Activated CD4-positive, CD25-positive, alpha-beta regulatory T cell treated with anti-CD3 and anti-CD28 coated beads, Interleukin-2, amount 50 U/mL, for 16 hours (primary cell): Measurements from ENCODE around the gene ASMTL.
"Not testable (repeated sequence)": the region's sequence is repeated elsewhere in the genome, so short reads cannot be mapped to it uniquely, and the experiment has no call there.

Source experiments
- DNase-seq: peaks from one replicate; pipeline ENCODE4 v3.0.0-alpha.2; 2020; ENCODE audit warnings: low read depth, low spot score

Gene ASMTL

GRCh38 chrX:1388651-1389050 is 64.1 kb downstream of the ASMTL start:
- no peak for DNase-seq

GRCh38 chrX:1387141-1387776 is 65.5 kb downstream of the ASMTL start:
- no peak for DNase-seq

- no peak for DNase-seq
Measured at GRCh38 chrX:1386338-1387127, 66.2 kb downstream of the ASMTL start.

- no peak for DNase-seq
Measured at GRCh38 chrX:1385253-1386223, 67.2 kb downstream of the ASMTL start.

- no peak for DNase-seq
Measured at GRCh38 chrX:1384658-1385252, 68.0 kb downstream of the ASMTL start.

- DNase-seq = no peak
Measured at GRCh38 chrX:1380672-1381233, 72.0 kb downstream of the ASMTL start.

GRCh38 chrX:1378306-1378759 is 74.4 kb downstream of the ASMTL start:
- DNase-seq = no peak

GRCh38 chrX:1368385-1368698 is 84.4 kb downstream of the ASMTL start:
- no peak for DNase-seq

GRCh38 chrX:1366363-1366762 is 86.3 kb downstream of the ASMTL start:
- DNase-seq = not testable (repeated sequence)

GRCh38 chrX:1361910-1362309 is 90.8 kb downstream of the ASMTL start:
- DNase-seq = no peak

GRCh38 chrX:1361275-1361674 is 91.4 kb downstream of the ASMTL start:
- no peak for DNase-seq

- DNase-seq = no peak
Measured at GRCh38 chrX:1360171-1360570, 92.5 kb downstream of the ASMTL start.

- no peak for DNase-seq
Measured at GRCh38 chrX:1359477-1359873, 93.2 kb downstream of the ASMTL start.

GRCh38 chrX:1358793-1359476 is 93.8 kb downstream of the ASMTL start:
- DNase-seq = no peak

GRCh38 chrX:1357993-1358392 is 94.7 kb downstream of the ASMTL start:
- DNase-seq = no peak

GRCh38 chrX:1355131-1356046 is 97.3 kb downstream of the ASMTL start:
- DNase-seq = no peak

GRCh38 chrX:1354036-1355019 is 98.4 kb downstream of the ASMTL start:
- DNase-seq = no peak
